Progenitor cell of endocrine pancreas (in vitro differentiated cells): ENCODE measurements around the gene IGF2BP3. TPM values are rescaled to one million over a fixed set of nuclear protein-coding genes. Genes with fewer than 3 reads are reported as not detected.

Experiments
- DNase-seq: peaks from one replicate; pipeline ENCODE4 v3.0.0; 2021; ENCODE audit warnings: low spot score; ENCODE audit not compliant: unreplicated experiment
- H3K27ac Mint-ChIP-seq: 2 replicates; pipeline ENCODE4 v1.8.0; 2021; ENCODE audit warnings: mild to moderate bottlenecking, moderate library complexity, mixed read lengths
- H3K27me3 Mint-ChIP-seq: 2 replicates; pipeline ENCODE4 v1.8.0; 2021; ENCODE audit warnings: mixed read lengths
- H3K36me3 Mint-ChIP-seq: 2 replicates; pipeline ENCODE4 v1.8.0; 2022; ENCODE audit warnings: mixed read lengths; ENCODE audit not compliant: insufficient read depth
- H3K4me1 Mint-ChIP-seq: 2 replicates; pipeline ENCODE4 v1.8.0; 2021; ENCODE audit warnings: low read depth, mixed read lengths
- H3K4me3 Mint-ChIP-seq: 2 replicates; pipeline ENCODE4 v1.8.0; 2021; ENCODE audit warnings: low read depth, mild to moderate bottlenecking, moderate library complexity, mixed read lengths
- H3K9me3 Mint-ChIP-seq: 2 replicates; pipeline ENCODE4 v1.8.0; 2021; ENCODE audit warnings: low read depth, mixed read lengths
- CTCF ChIP-seq: fragments of 200-600 bp; sonication (generic); IDR thresholded peaks from one replicate; pipeline ENCODE4 v1.5.0; 2021; ENCODE audit warnings: antibody characterized with exemption, mild to moderate bottlenecking; ENCODE audit not compliant: unreplicated experiment
- total RNA-seq: library from RNA; stranded (reverse); gene quantifications from 2 replicates; pipeline ENCODE4 v1.2.1, GENCODE V29; 2021

Gene IGF2BP3
- total RNA-seq, 1 donor from 2014 or later = 96.9 TPM

- no peak overlapping the region for H3K27ac Mint-ChIP-seq
- peak; percentile 15 for DNase-seq
- no peak overlapping the region for H3K4me3 Mint-ChIP-seq
- no peaks in the 10 kb centered on the region for H3K36me3 Mint-ChIP-seq
- peak; percentile 76 for TF ChIP-seq CTCF
- no peaks in the 10 kb centered on the region for H3K27me3 Mint-ChIP-seq
- H3K4me1 Mint-ChIP-seq = peaks cover 4% of the 10 kb centered on the region
- H3K9me3 Mint-ChIP-seq = no peaks in the 10 kb centered on the region
Observed at GRCh38 chr7:23277359-23277989, 192.8 kb downstream of the IGF2BP3 start.

- H3K27ac Mint-ChIP-seq = no peak overlapping the region
Observed at GRCh38 chr7:23276947-23277346, 193.3 kb downstream of the IGF2BP3 start.

GRCh38 chr7:23276376-23276775 lies 193.9 kb downstream of the IGF2BP3 start:
- Mint-ChIP-seq H3K4me1 (peaks cover 4% of the 10 kb centered on the region), H3K4me3 (no peak overlapping the region)
- no peak for TF ChIP-seq CTCF

More at GRCh38 chr7:23276947-23277346, 193.3 kb downstream of the IGF2BP3 start:
- Mint-ChIP-seq H3K4me1 (peaks cover 4% of the 10 kb centered on the region), H3K27me3 (peaks cover 3% of the 10 kb centered on the region), H3K4me3 (no peak overlapping the region), H3K9me3 (no peaks in the 10 kb centered on the region), H3K36me3 (no peaks in the 10 kb centered on the region)
- no peak for DNase-seq
- TF ChIP-seq CTCF = no peak

GRCh38 chr7:23275912-23276311 lies 194.4 kb downstream of the IGF2BP3 start:
- no peak for TF ChIP-seq CTCF
- Mint-ChIP-seq H3K9me3 (no peaks in the 10 kb centered on the region), H3K27me3 (peaks cover 3% of the 10 kb centered on the region), H3K4me1 (peaks cover 4% of the 10 kb centered on the region), H3K4me3 (no peak overlapping the region), H3K27ac (no peak overlapping the region), H3K36me3 (no peaks in the 10 kb centered on the region)
- DNase-seq = no peak

More at GRCh38 chr7:23276376-23276775, 193.9 kb downstream of the IGF2BP3 start:
- H3K36me3 Mint-ChIP-seq = no peaks in the 10 kb centered on the region
- peaks cover 3% of the 10 kb centered on the region for H3K27me3 Mint-ChIP-seq
- H3K27ac Mint-ChIP-seq = no peak overlapping the region
- no peaks in the 10 kb centered on the region for H3K9me3 Mint-ChIP-seq
- DNase-seq = no peak

- peak; percentile 88 for TF ChIP-seq CTCF
- Mint-ChIP-seq H3K9me3 (no peaks in the 10 kb centered on the region), H3K27me3 (peaks cover 9% of the 10 kb centered on the region), H3K27ac (peak overlapping the region; percentile 76), H3K4me1 (peaks cover 4% of the 10 kb centered on the region), H3K4me3 (peak overlapping the region; percentile 27), H3K36me3 (no peaks in the 10 kb centered on the region)
- peak; percentile 73 for DNase-seq
Observed at GRCh38 chr7:23273141-23273599, 197.1 kb downstream of the IGF2BP3 start.
